HS-5 (cell line): ENCODE data around the gene SDS.

Experiments
- DNase-seq: peaks from one replicate; pipeline ENCODE4 v3.0.0-alpha.2; 2012; ENCODE audit warnings: low read depth

Gene SDS

DNA sequence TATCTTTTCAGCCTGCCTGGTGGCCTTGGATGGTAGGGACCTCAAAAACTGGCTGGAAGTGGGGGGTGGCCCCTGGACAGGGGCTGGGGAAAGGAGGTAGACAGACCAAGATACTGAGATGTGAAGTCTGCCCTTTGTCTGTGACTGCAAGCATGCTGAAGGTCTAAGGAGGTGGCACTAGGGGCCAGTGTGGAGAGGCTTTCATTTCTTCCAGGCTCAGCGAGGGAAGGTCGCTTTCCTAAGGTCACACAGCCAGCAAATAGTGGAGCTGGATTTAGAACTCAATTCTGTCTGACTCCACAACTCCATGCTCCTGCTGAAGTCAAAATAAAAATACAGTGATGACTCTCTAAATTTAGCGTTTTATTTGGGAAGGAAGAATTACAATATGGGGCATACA is 56.6 kb downstream of the SDS start:
- DNase-seq: no peak

DNA sequence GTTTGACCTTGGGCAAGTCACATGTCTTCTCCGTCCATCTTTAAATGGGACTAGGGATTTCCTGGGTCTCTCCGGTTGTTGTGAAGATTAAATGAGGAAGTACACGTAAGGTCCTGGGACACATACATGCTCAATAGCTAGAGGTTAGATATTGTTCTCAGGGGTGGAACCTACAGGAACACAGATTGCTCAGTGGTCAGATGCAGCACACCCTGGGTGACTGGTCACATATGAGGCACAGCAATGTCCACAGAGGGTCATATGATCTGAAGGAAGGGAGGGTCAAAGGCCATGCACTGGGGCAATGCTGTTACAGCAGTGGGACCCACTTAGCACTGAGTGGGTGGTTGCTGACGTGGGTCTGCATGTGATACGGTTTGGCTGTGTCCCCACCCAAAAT is 57.3 kb downstream of the SDS start:
- DNase-seq: no peak

DNA sequence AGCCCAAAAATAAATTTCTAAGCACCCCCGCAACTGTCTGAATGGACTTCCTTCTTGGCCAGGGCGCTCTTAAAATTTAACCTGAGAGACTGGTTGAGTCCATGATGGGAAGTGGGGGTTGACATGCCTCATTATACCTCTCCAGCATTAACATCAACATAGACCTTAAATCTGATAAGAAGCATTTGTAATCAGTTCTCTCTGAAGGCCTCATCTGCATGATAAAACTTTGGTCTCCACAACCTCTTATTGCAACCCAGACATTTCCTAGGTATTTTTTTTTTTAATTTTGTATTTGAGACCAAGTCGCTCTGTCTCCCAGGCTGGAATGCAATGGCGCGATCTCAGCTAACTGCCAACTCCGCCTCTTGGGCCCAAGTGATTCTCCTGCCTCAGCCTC is 58.4 kb downstream of the SDS start:
- DNase-seq: no peak
